GM20000 (cell line): ENCODE measurements around the gene ZNF324.

Source experiments
- DNase-seq: peaks from one replicate; pipeline ENCODE4 v3.0.0; 2012; ENCODE audit warnings: low spot score
- TF ChIP-seq, protein P1 (sequence below): IDR thresholded peaks from 2 replicates; pipeline ENCODE4 v1.5.1; 2012; ENCODE audit warnings: mild to moderate bottlenecking, control low read depth; ENCODE audit errors: extremely low read depth, missing control alignments

Gene ZNF324

DNA sequence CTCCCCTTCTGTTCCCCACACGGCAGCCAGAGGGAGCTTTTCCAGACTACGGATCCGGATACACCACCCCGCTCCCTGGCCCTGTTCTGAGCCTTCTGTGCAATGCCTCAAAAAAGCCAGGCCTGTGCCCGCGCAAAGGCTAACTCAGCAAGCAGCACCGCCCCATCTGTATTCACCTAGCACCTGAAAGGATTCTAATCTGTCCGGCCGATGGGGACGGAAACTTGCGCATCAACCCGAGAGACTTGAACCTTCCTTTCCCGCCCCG lies 52.1 kb downstream of the ZNF324 start:
- peak; percentile 67 for DNase-seq
- TF ChIP-seq, protein P1, sequence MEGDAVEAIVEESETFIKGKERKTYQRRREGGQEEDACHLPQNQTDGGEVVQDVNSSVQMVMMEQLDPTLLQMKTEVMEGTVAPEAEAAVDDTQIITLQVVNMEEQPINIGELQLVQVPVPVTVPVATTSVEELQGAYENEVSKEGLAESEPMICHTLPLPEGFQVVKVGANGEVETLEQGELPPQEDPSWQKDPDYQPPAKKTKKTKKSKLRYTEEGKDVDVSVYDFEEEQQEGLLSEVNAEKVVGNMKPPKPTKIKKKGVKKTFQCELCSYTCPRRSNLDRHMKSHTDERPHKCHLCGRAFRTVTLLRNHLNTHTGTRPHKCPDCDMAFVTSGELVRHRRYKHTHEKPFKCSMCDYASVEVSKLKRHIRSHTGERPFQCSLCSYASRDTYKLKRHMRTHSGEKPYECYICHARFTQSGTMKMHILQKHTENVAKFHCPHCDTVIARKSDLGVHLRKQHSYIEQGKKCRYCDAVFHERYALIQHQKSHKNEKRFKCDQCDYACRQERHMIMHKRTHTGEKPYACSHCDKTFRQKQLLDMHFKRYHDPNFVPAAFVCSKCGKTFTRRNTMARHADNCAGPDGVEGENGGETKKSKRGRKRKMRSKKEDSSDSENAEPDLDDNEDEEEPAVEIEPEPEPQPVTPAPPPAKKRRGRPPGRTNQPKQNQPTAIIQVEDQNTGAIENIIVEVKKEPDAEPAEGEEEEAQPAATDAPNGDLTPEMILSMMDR = peak; percentile 46

DNA sequence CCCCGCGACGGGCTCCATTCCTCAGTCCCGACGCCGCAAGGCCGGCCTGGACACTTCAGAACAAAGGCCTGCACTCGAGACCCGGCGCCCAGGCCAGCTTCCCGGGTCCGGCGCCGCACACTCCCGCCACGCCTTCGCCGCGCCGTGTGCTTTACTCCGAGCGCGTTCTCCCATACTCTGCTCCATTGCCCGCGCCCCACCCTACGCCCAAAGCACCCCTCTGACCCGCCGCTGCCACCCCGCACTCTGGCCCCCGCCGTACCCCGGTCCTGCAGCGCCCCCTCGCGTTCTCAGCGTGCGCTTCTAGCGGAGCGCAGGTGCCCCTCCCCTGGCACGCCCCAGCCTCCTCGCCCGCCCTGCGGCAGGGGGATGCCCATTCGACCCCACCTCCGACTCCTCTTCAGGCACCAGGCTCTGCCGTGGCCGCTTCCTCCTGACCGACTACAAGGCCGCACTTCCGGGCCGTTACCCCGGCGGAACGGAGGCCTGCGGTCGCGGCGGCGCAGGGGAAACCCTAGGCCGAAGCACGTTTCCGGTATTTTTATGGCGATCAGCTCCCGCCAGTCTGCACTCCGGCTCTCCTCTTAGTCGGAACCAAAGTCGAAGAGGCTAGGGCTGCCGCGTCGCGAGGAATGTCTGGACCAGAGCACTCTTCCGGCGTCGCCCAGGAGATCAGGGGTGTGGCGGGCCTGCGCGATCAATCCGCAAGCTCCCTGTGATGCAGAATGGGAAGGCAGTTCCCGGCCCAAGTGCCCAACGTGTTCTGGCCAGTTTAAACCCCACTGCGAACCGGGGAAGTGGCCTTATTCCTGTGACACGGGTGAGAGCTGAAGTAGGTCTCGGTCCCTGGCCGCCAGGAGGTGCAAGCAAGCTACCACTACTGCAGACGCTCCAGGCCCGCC lies 52.7 kb downstream of the ZNF324 start, which contains the start of gene ZBTB45:
TSS of gene ZBTB45 (minus strand) at position 456 of the 902 bp plus-strand sequence. CDS start 2,137 bp downstream, outside the sequence.
- DNase-seq = peak; percentile 91
- TF ChIP-seq, protein P1 = peak; percentile 79

DNA sequence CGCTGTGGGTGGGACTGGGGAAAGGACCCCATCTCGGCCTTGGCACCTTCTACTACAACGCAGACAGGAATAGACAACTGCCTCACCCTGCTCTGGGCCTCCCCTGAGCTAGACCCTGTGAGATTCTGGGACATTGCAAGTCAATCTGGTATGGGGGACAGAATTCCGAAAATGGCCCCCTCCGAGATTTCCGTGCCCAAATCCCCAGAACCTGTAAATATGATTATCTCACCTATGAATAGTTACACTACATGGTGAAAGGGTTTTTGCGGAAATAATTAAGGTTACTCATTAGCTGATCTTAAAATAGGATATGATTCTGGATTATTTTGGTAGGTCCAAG lies 53.3 kb downstream of the ZNF324 start:
- no peak for DNase-seq
- TF ChIP-seq, protein P1 = no peak

DNA sequence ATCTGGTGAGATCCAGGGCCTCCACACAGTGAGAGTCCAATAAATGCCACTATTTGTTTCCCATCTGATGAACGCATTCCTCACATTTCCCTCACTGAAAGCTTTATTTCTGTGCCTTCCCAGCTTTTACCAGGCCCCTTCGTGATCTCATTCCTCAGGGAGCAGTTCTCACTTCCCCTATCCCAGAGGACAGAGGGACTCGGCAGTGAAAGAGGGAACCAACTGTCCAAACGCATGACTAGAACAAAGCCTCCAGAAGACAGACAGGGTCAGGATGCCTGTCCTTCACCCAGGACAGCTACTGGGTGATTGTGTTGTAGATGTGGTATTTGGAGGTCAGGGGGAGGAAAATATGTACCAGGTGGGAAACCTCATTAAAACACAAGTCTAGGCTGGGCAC lies 54.8 kb downstream of the ZNF324 start:
- TF ChIP-seq, protein P1 = no peak
- no peak for DNase-seq

DNA sequence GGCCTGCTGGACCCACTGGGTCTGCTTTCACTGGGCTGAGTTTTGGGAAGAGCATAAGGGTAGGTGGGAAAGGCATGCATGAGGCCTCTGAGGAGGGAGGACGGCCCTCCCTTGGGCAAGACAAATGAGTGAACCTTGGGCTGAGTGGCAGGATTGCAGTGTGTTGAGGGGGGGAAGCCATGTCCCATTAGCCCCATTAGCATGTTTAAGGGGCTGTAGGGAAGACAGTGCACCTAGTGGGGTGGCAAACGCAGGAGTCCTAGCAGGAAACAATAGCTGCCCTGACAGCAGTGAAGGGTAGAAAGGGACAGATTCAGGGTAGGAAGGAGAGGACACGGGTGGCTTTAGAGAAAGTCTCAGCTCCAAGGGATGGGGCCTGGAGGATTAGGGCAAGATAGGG lies 55.8 kb downstream of the ZNF324 start:
- no peak for DNase-seq
- TF ChIP-seq, protein P1 = no peak
